Heart left ventricle (tissue), 13 donors: ENCODE data around the gene GAGE1.
"Not testable (repeated sequence)": the region's sequence is repeated elsewhere in the genome, so short reads cannot be mapped to it uniquely, and the experiment has no call there.

ENCODE experiments used
- POLR2A ChIP-seq, 2 donors: fragments of 450-650 bp; IDR thresholded peaks; one replicate each; pipeline ENCODE4 v1.6.1; 2017; ENCODE audit warnings: antibody characterized with exemption in 2 of 2, mild to moderate bottlenecking in 2 of 2, moderate library complexity in 2 of 2
- TF ChIP-seq, protein P1 (sequence below), 12 donors: fragments of 200-600 bp; sonication (generic) in 4 of 12; IDR thresholded peaks; one replicate each; pipeline versions ENCODE4 v1.5.0 to v1.8.0; 2018 to 2022; ENCODE audit warnings: antibody characterized with exemption in 12 of 12, mild to moderate bottlenecking in 5 of 12
- donor health status: ischemic (EF 13 %, LVEDD 7.1; RV severe dilation, severe dysfunction).
- donor health status: DM: no; HTN: yes; CAD: no.
- donor health status: DM: no; HTN: no; CAD: no.
- donor health status: ischemic (EF 25% LVEDD 6.9; RV normal size, moderate dysfunction).
- donor health status: ischemic (EF 25% LVEDD 5.7; RV mildly dilated, moderate dysfunction).
- donor health status: ischemic (EF 35%, LVEDD 5.7; RV mildly dilated, moderate dysfunction).
- donor health status: nonischemic (EF 11% LVEDD 7.7; RV severe dilation, severe dysfunction).
- donor health status: DM: yes; HTN: yes; CAD: no.
- donor health status: PGD.
- donor health status: ischemic (EF 29% LVEDD 5.4; RV normal size, mild dysfunction).
- donor health status: nonischemic (EF 23%, LVEDD 6.1; RV moderate dilation, normal function).

DNA sequence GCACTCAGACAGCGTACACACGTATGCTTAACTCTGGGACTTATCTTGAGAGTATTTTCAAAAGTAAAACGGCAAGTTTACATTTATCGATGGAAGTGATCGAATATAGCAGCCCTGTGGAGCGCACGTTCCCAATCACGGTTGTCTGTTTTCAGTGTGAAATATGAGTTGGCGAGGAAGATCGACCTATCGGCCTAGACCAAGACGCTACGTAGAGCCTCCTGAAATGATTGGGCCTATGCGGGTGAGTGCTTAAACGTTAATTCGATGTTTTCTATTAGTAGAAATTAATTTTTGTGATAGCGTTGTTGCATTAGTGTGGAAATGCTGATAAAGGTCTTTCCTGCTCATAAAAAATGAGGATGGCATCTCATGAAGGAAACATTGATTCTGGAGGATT is 8.3 kb upstream of the GAGE1 start:
- TF ChIP-seq, protein P1, sequence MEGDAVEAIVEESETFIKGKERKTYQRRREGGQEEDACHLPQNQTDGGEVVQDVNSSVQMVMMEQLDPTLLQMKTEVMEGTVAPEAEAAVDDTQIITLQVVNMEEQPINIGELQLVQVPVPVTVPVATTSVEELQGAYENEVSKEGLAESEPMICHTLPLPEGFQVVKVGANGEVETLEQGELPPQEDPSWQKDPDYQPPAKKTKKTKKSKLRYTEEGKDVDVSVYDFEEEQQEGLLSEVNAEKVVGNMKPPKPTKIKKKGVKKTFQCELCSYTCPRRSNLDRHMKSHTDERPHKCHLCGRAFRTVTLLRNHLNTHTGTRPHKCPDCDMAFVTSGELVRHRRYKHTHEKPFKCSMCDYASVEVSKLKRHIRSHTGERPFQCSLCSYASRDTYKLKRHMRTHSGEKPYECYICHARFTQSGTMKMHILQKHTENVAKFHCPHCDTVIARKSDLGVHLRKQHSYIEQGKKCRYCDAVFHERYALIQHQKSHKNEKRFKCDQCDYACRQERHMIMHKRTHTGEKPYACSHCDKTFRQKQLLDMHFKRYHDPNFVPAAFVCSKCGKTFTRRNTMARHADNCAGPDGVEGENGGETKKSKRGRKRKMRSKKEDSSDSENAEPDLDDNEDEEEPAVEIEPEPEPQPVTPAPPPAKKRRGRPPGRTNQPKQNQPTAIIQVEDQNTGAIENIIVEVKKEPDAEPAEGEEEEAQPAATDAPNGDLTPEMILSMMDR (IDR thresholded peaks at IDR 0.05) = not testable (repeated sequence)
- not testable (repeated sequence) for TF ChIP-seq POLR2A (IDR thresholded peaks at IDR 0.05)
